Astrocyte (in vitro differentiated cells and primary cell): Measurements from ENCODE around the gene WWP2. TPM values are rescaled to one million over a fixed set of nuclear protein-coding genes. Genes with fewer than 3 reads are reported as not detected.
"Not testable (repeated sequence)": the region's sequence is repeated elsewhere in the genome, so short reads cannot be mapped to it uniquely, and the experiment has no call there.

Experiments used
- DNase-seq: peaks from one replicate; pipeline ENCODE4 v3.0.0-alpha.2; 2010; ENCODE audit warnings: low read depth
- FAIRE-seq: peaks from 2 replicates; lab custom pipeline; 2011; peaks lifted over from hg19 to GRCh38; lab: Jason Lieb, UNC
- H2AFZ ChIP-seq: 2 replicates; pipeline ENCODE4 v1.6.0; 2012; ENCODE audit warnings: low read depth, low read length, inconsistent platforms
- H3K27ac ChIP-seq: 2 replicates; pipeline ENCODE4 v1.5.1; 2011; ENCODE audit warnings: low read depth, low read length, inconsistent platforms
- H3K27me3 ChIP-seq: 2 replicates; pipeline ENCODE4 v1.6.0; 2011; ENCODE audit warnings: low read length, inconsistent platforms; ENCODE audit not compliant: insufficient read depth
- H3K36me3 ChIP-seq: 2 replicates; pipeline ENCODE4 v1.5.1; 2011; ENCODE audit warnings: low read length, inconsistent platforms; ENCODE audit not compliant: insufficient read depth
- H3K4me1 ChIP-seq: 2 replicates; pipeline ENCODE4 v1.5.1; 2011; ENCODE audit warnings: low read length, inconsistent platforms; ENCODE audit not compliant: insufficient read depth
- H3K4me2 ChIP-seq: 2 replicates; pipeline ENCODE4 v1.6.0; 2012; ENCODE audit warnings: low read length, inconsistent platforms
- H3K4me3 ChIP-seq: 2 replicates; pipeline ENCODE4 v1.5.1; 2011; ENCODE audit warnings: low read depth, mild to moderate bottlenecking, low read length, inconsistent platforms; ENCODE audit not compliant: insufficient read depth
- H3K79me2 ChIP-seq: 2 replicates; pipeline ENCODE4 v1.6.0; 2012; ENCODE audit warnings: mild to moderate bottlenecking, low read length, inconsistent platforms; ENCODE audit not compliant: insufficient read depth
- H3K9ac ChIP-seq: 2 replicates; pipeline ENCODE4 v1.6.0; 2012; ENCODE audit warnings: mild to moderate bottlenecking, low read length, inconsistent platforms
- H3K9me3 ChIP-seq: 2 replicates; pipeline ENCODE4 v1.5.1; 2012; ENCODE audit warnings: low read depth, mild to moderate bottlenecking, low read length, inconsistent platforms; ENCODE audit not compliant: insufficient read depth
- H4K20me1 ChIP-seq: 2 replicates; pipeline ENCODE4 v1.6.0; 2012; ENCODE audit warnings: low read length, inconsistent platforms; ENCODE audit not compliant: insufficient read depth
- H3K27ac Mint-ChIP-seq: one replicate; pipeline ENCODE4 v1.8.0; 2021; ENCODE audit warnings: mild to moderate bottlenecking, mixed read lengths; ENCODE audit not compliant: unreplicated experiment
- H3K27me3 Mint-ChIP-seq: one replicate; pipeline ENCODE4 v1.8.0; 2021; ENCODE audit warnings: low read depth, mixed read lengths; ENCODE audit not compliant: unreplicated experiment
- H3K36me3 Mint-ChIP-seq: one replicate; pipeline ENCODE4 v1.8.0; 2021; ENCODE audit warnings: low read depth, mixed read lengths; ENCODE audit not compliant: unreplicated experiment
- H3K4me1 Mint-ChIP-seq: one replicate; pipeline ENCODE4 v1.8.0; 2021; ENCODE audit warnings: low read depth, mixed read lengths; ENCODE audit not compliant: unreplicated experiment
- H3K4me3 Mint-ChIP-seq: one replicate; pipeline ENCODE4 v1.8.0; 2021; ENCODE audit warnings: mild to moderate bottlenecking, moderate library complexity, mixed read lengths; ENCODE audit not compliant: unreplicated experiment
- H3K9me3 Mint-ChIP-seq: one replicate; pipeline ENCODE4 v1.8.0; 2021; ENCODE audit warnings: mild to moderate bottlenecking, mixed read lengths; ENCODE audit not compliant: unreplicated experiment
- EZH2 ChIP-seq: IDR thresholded peaks from 2 replicates; pipeline ENCODE4 v1.6.1; 2012; ENCODE audit warnings: mild to moderate bottlenecking, low read length, inconsistent platforms; ENCODE audit not compliant: insufficient read depth
- total RNA-seq: library from RNA; stranded (reverse); gene quantifications from 2 replicates; pipeline ENCODE4 v1.2.1, GENCODE V29; 2021
- TF ChIP-seq, protein P1 (sequence below): IDR thresholded peaks from 2 replicates; pipeline ENCODE4 v1.5.1; 2011; ENCODE audit warnings: low read depth, mild to moderate bottlenecking, inconsistent platforms, low read length, moderate library complexity; ENCODE audit not compliant: insufficient read depth

WWP2 gene
- total RNA-seq, 1 donor from 2014 or later = 28.7 TPM

DNA sequence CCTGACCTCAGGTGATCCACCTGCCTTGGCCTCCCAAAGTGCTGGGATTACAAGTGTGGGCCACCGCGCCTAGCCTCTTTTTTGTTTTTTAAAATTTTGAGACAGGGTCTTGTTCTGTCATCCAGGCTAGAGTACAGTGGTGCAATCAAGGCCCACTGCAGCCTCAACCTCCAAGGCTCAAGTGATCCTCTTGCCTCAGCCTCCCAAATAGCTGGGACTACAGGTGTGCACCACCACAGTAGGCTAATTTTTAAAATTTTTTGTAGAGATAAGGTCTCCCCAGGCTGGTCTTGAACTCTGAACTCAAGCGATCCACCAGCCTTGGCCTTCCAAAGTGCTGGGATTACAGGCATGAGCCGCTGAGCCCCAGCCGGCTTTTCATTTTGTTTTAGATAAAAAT, 92.6 kb downstream of the WWP2 start:
- FAIRE-seq, H3K9me3 ChIP-seq, H3K79me2 ChIP-seq, H3K36me3 ChIP-seq, H3K4me3 ChIP-seq, H3K4me2 ChIP-seq, H4K20me1 ChIP-seq, H3K9me3 Mint-ChIP-seq, H3K27me3 Mint-ChIP-seq, H3K27me3 ChIP-seq, H3K4me1 ChIP-seq, H3K9ac ChIP-seq, H2AFZ ChIP-seq, H3K4me1 Mint-ChIP-seq, H3K27ac Mint-ChIP-seq, H3K4me3 Mint-ChIP-seq, DNase-seq, H3K27ac ChIP-seq: not testable (repeated sequence)
- H3K36me3 Mint-ChIP-seq = peaks cover 19% of the 10 kb centered on the region

DNA sequence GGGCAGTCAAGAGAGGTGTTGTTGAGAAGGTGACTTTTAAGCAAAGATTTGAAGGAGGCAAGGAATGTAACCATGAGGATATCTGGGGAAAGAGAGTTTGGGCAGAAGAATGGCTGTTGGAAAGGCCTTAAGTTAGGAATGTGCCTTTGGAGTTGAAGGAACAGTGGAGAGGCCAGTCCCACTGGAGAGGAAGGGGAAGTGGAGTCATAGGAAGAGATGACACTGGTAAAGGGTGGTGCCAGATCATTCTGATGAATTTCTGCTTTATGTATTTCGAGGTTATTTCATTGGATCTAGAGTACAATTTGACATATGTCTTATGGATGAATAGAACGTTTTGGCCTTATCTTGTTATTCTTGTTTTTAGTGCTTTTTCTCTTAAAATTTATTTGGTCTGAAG, 93.5 kb downstream of the WWP2 start:
- H3K27me3 ChIP-seq = no peaks in the 10 kb centered on the region
- H3K27ac ChIP-seq = no peak overlapping the region
- no peak for TF ChIP-seq EZH2
- TF ChIP-seq, protein P1, sequence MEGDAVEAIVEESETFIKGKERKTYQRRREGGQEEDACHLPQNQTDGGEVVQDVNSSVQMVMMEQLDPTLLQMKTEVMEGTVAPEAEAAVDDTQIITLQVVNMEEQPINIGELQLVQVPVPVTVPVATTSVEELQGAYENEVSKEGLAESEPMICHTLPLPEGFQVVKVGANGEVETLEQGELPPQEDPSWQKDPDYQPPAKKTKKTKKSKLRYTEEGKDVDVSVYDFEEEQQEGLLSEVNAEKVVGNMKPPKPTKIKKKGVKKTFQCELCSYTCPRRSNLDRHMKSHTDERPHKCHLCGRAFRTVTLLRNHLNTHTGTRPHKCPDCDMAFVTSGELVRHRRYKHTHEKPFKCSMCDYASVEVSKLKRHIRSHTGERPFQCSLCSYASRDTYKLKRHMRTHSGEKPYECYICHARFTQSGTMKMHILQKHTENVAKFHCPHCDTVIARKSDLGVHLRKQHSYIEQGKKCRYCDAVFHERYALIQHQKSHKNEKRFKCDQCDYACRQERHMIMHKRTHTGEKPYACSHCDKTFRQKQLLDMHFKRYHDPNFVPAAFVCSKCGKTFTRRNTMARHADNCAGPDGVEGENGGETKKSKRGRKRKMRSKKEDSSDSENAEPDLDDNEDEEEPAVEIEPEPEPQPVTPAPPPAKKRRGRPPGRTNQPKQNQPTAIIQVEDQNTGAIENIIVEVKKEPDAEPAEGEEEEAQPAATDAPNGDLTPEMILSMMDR = no peak
- H3K36me3 ChIP-seq = no peaks in the 10 kb centered on the region
- H3K9me3 ChIP-seq = no peaks in the 10 kb centered on the region
- H3K79me2 ChIP-seq = no peaks in the 10 kb centered on the region
- Mint-ChIP-seq H3K36me3 (peaks cover 21% of the 10 kb centered on the region), H3K27me3 (no peaks in the 10 kb centered on the region), H3K27ac (no peak overlapping the region), H3K4me1 (peaks cover 3% of the 10 kb centered on the region), H3K9me3 (peaks cover 2% of the 10 kb centered on the region), H3K4me3 (no peak overlapping the region)
- no peak overlapping the region for H2AFZ ChIP-seq
- no peak overlapping the region for H3K4me2 ChIP-seq
- no peak overlapping the region for H3K4me3 ChIP-seq
- DNase-seq (no peak), FAIRE-seq (no peak)
- H3K4me1 ChIP-seq = no peaks in the 10 kb centered on the region
- no peaks in the 10 kb centered on the region for H4K20me1 ChIP-seq
- no peak overlapping the region for H3K9ac ChIP-seq

DNA sequence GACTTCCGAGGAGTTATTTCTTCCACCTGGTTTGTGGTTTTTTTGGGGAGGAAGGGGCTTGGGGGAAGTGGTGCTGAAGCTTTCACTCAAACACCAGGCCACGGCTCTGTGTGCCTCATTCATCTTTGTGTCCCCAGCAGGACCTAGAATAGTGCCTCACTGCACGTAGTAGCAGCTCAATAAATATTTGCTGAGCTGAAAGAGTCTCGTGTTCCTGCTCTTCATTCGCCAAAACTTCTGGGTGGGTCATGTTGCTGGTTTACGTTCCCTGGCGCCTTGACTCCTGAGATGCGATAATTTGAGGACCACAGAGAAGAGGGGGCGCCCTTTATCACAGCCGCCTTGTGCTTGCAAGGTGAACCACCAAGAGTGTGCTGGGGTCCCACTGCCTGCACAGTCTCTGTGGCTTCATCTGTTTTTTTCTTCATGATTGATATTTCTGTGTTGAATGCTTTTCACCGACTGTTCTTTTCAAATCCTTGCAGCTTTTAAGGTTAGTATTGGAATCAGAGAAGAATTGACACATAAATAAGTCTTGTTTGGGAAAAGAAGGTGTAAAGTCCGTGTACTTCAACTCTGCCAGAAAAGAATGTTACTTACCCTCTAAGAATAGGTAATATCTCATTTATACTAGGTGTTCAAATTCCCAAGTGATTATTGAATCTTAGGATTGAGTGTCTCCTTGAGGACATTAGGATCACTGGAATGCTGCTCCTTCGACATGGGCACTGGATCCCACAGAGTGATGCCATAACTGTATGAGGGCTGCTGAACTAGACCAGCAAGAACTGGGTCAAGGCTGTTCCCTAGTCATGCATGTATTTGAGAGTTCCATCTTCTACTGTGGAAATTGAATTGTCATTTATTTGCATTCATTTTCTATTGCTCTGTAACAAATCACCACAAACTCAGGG, 96.3 kb downstream of the WWP2 start:
- Histone ChIP-seq H3K4me3 (no peak overlapping the region), H3K4me1 (no peaks in the 10 kb centered on the region), H2AFZ (no peak overlapping the region), H3K27ac (no peak overlapping the region), H3K79me2 (no peaks in the 10 kb centered on the region), H3K27me3 (no peaks in the 10 kb centered on the region), H4K20me1 (no peaks in the 10 kb centered on the region), H3K9ac (no peak overlapping the region), H3K36me3 (no peaks in the 10 kb centered on the region), H3K4me2 (no peak overlapping the region), H3K9me3 (no peaks in the 10 kb centered on the region)
- H3K36me3 Mint-ChIP-seq = peaks cover 11% of the 10 kb centered on the region
- no peak overlapping the region for H3K27ac Mint-ChIP-seq
- DNase-seq = no peak
- peaks cover 9% of the 10 kb centered on the region for H3K4me1 Mint-ChIP-seq
- H3K27me3 Mint-ChIP-seq = no peaks in the 10 kb centered on the region
- no peak overlapping the region for H3K4me3 Mint-ChIP-seq
- H3K9me3 Mint-ChIP-seq = peaks cover 1% of the 10 kb centered on the region
- FAIRE-seq = no peak
- TF ChIP-seq, protein P1 = no peak
- TF ChIP-seq EZH2 = no peak
